SK-N-SH treated with all-trans-retinoic acid at 6 μM for 48 hours (cell line): ENCODE measurements around the gene NCAM1.

Experiments used
- ATAC-seq: fragments of 200-7000 bp; cut with Tn5 transposase; 3 replicates; pipeline ENCODE4 v1.9.1; 2020; ENCODE audit warnings: mild to moderate bottlenecking, moderate library complexity
- ARNTL ChIP-seq: fragments of 450-650 bp; formaldehyde crosslinking; IDR thresholded peaks from 2 replicates; pipeline ENCODE4 v1.5.0; 2020; ENCODE audit warnings: low read depth, mild to moderate bottlenecking, moderate library complexity, borderline replicate concordance
- BACH2 ChIP-seq: fragments of 250-450 bp; sonication (Bioruptor Pico); IDR thresholded peaks from 2 replicates; pipeline ENCODE4 v1.9.0; 2021; ENCODE audit warnings: mild to moderate bottlenecking, borderline replicate concordance
- CSDC2 ChIP-seq: fragments of 250-450 bp; sonication (Bioruptor Pico); IDR thresholded peaks from 2 replicates; pipeline ENCODE4 v1.5.0; 2020; ENCODE audit warnings: mild to moderate bottlenecking, moderate library complexity
- ESRRG ChIP-seq: fragments of 250-450 bp; sonication (Bioruptor Pico); IDR thresholded peaks from 2 replicates; pipeline ENCODE4 v1.6.1; 2021; ENCODE audit warnings: mild to moderate bottlenecking
- GLIS3 ChIP-seq: fragments of 250-450 bp; sonication (Bioruptor Pico); IDR thresholded peaks from 2 replicates; pipeline ENCODE4 v1.5.0; 2020; ENCODE audit warnings: mild to moderate bottlenecking, moderate library complexity
- ISL1 ChIP-seq: fragments of 250-450 bp; sonication (Bioruptor Pico); IDR thresholded peaks from 2 replicates; pipeline ENCODE4 v2.1.2; 2022; ENCODE audit warnings: mild to moderate bottlenecking, moderate library complexity
- OSR1 ChIP-seq: fragments of 250-450 bp; sonication (Bioruptor Pico); IDR thresholded peaks from 2 replicates; pipeline ENCODE4 v1.8.0; 2022; ENCODE audit warnings: moderate library complexity, mild to moderate bottlenecking, inconsistent platforms
- PPARA ChIP-seq: fragments of 250-450 bp; sonication (Bioruptor Pico); IDR thresholded peaks from 2 replicates; pipeline ENCODE4 v1.5.0; 2020; ENCODE audit warnings: mild to moderate bottlenecking, borderline replicate concordance
- RARB ChIP-seq: fragments of 250-450 bp; sonication (Bioruptor Pico); IDR thresholded peaks from 2 replicates; pipeline ENCODE4 v1.8.0; 2021; ENCODE audit warnings: mild to moderate bottlenecking, moderate library complexity
- TCF4 ChIP-seq: fragments of 250-450 bp; sonication (Bioruptor Pico); IDR thresholded peaks from 2 replicates; pipeline ENCODE4 v1.8.0; 2021; ENCODE audit warnings: mild to moderate bottlenecking, moderate library complexity, borderline replicate concordance
- TOX ChIP-seq: fragments of 250-450 bp; sonication (Bioruptor Pico); IDR thresholded peaks from 2 replicates; pipeline ENCODE4 v1.8.0; 2021; ENCODE audit warnings: mild to moderate bottlenecking, moderate library complexity, borderline replicate concordance
- ZFP3 ChIP-seq: fragments of 250-450 bp; sonication (Bioruptor Pico); IDR thresholded peaks from 2 replicates; pipeline ENCODE4 v1.5.0; 2020; ENCODE audit warnings: mild to moderate bottlenecking, moderate library complexity
- ZFP30 ChIP-seq: fragments of 450-650 bp; formaldehyde crosslinking; IDR thresholded peaks from 2 replicates; pipeline ENCODE4 v1.5.0; 2022; ENCODE audit warnings: mild to moderate bottlenecking, moderate library complexity
- ZNF565 ChIP-seq: fragments of 450-650 bp; formaldehyde crosslinking; conservative IDR thresholded peaks from 2 replicates; pipeline ENCODE4 v1.5.0; 2020; ENCODE audit warnings: low read depth, mild to moderate bottlenecking, moderate library complexity
- ZNF70 ChIP-seq: fragments of 450-650 bp; formaldehyde crosslinking; IDR thresholded peaks from 2 replicates; pipeline ENCODE4 v1.5.0; 2020; ENCODE audit warnings: mild to moderate bottlenecking, moderate library complexity
- ZNF8 ChIP-seq: fragments of 450-650 bp; formaldehyde crosslinking; IDR thresholded peaks from 2 replicates; pipeline ENCODE4 v1.5.0; 2020; ENCODE audit warnings: mild to moderate bottlenecking, moderate library complexity
- TF ChIP-seq, protein P1 (sequence below): fragments of 250-450 bp; sonication (Bioruptor Pico); IDR thresholded peaks from 2 replicates; pipeline ENCODE4 v1.8.0; 2021; ENCODE audit warnings: low read depth, mild to moderate bottlenecking, moderate library complexity, borderline replicate concordance
- TF ChIP-seq, protein P2 (sequence below): fragments of 250-450 bp; sonication (Bioruptor Pico); IDR thresholded peaks from 2 replicates; pipeline ENCODE4 v1.8.0; 2020; ENCODE audit warnings: mild to moderate bottlenecking, moderate library complexity, borderline replicate concordance
- TF ChIP-seq, protein P3 (sequence below): fragments of 250-450 bp; sonication (Bioruptor Pico); IDR thresholded peaks from 2 replicates; pipeline ENCODE4 v1.5.0; 2020; ENCODE audit warnings: mild to moderate bottlenecking, moderate library complexity
- TF ChIP-seq, protein P4 (sequence below): fragments of 250-450 bp; sonication (Bioruptor Pico); IDR thresholded peaks from 2 replicates; pipeline ENCODE4 v1.5.1; 2020; ENCODE audit warnings: low read depth, mild to moderate bottlenecking, moderate library complexity
- TF ChIP-seq, protein P5 (sequence below): fragments of 250-450 bp; sonication (Bioruptor Pico); IDR thresholded peaks from 2 replicates; pipeline ENCODE4 v1.5.1; 2021; ENCODE audit warnings: mild to moderate bottlenecking, moderate library complexity

The NCAM1 gene

DNA sequence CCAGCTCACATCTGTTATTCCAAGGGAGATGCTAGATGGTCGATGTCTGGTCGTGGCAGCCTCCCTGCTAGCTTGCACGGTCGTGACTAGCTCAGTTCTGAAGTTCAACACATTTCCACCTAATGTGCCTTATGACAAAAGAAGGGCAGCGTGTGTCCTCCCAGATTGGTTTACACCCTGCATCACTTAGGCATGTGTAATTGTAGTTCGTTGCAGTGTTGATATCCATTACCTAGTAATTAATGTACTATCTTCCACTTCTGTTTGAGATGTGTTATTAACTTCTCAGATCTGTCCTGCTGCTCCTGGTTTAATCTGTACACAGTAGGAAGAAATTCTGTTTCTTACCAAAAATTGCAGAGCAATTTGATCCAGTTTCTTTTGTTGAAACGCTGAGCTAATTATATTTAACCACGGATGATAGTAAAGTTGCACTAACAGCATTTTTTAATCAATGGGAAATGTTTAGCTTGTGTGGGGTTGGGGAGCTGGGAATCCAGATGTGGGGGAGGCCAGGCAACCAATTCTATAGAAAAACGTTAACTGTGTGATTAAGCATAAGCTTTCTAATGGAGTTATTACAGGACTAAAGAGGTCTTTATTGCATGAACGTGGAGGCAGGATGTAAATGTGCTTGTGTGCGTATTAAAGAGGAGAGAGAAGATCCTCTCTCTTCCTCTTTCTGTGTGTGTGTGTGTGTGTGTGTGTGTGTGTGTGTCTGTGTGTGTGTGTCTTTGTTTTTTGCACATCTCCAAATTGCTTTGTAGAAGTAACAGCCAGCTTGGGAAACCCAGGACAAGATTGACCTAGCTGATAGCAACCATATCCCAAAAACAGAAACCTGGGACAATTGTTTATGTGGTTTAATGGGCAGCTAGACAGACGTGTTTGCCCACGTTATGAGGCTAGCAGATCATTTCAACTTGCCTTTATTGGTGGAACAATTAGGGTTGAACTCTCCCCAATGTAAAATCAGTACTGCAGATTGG is 207.4 kb downstream of the NCAM1 start:
- TF ChIP-seq, protein P1, sequence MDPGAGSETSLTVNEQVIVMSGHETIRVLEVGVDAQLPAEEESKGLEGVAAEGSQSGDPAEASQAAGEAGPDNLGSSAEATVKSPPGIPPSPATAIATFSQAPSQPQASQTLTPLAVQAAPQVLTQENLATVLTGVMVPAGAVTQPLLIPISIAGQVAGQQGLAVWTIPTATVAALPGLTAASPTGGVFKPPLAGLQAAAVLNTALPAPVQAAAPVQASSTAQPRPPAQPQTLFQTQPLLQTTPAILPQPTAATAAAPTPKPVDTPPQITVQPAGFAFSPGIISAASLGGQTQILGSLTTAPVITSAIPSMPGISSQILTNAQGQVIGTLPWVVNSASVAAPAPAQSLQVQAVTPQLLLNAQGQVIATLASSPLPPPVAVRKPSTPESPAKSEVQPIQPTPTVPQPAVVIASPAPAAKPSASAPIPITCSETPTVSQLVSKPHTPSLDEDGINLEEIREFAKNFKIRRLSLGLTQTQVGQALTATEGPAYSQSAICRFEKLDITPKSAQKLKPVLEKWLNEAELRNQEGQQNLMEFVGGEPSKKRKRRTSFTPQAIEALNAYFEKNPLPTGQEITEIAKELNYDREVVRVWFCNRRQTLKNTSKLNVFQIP (CRISPR knock-in tag): no peak
- no peak for TF ChIP-seq CSDC2 (CRISPR knock-in tag)
- no peak for TF ChIP-seq TOX (CRISPR knock-in tag)
- no peak for TF ChIP-seq ZFP3 (CRISPR knock-in tag)
- no peak for TF ChIP-seq TCF4 (CRISPR knock-in tag)
- TF ChIP-seq ZNF70 (CRISPR knock-in tag): no peak
- TF ChIP-seq, protein P2, sequence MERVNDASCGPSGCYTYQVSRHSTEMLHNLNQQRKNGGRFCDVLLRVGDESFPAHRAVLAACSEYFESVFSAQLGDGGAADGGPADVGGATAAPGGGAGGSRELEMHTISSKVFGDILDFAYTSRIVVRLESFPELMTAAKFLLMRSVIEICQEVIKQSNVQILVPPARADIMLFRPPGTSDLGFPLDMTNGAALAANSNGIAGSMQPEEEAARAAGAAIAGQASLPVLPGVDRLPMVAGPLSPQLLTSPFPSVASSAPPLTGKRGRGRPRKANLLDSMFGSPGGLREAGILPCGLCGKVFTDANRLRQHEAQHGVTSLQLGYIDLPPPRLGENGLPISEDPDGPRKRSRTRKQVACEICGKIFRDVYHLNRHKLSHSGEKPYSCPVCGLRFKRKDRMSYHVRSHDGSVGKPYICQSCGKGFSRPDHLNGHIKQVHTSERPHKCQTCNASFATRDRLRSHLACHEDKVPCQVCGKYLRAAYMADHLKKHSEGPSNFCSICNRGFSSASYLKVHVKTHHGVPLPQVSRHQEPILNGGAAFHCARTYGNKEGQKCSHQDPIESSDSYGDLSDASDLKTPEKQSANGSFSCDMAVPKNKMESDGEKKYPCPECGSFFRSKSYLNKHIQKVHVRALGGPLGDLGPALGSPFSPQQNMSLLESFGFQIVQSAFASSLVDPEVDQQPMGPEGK (CRISPR knock-in tag): no peak
- TF ChIP-seq ZNF8 (CRISPR knock-in tag): no peak
- no peak for TF ChIP-seq BACH2 (CRISPR knock-in tag)
- TF ChIP-seq, protein P3, sequence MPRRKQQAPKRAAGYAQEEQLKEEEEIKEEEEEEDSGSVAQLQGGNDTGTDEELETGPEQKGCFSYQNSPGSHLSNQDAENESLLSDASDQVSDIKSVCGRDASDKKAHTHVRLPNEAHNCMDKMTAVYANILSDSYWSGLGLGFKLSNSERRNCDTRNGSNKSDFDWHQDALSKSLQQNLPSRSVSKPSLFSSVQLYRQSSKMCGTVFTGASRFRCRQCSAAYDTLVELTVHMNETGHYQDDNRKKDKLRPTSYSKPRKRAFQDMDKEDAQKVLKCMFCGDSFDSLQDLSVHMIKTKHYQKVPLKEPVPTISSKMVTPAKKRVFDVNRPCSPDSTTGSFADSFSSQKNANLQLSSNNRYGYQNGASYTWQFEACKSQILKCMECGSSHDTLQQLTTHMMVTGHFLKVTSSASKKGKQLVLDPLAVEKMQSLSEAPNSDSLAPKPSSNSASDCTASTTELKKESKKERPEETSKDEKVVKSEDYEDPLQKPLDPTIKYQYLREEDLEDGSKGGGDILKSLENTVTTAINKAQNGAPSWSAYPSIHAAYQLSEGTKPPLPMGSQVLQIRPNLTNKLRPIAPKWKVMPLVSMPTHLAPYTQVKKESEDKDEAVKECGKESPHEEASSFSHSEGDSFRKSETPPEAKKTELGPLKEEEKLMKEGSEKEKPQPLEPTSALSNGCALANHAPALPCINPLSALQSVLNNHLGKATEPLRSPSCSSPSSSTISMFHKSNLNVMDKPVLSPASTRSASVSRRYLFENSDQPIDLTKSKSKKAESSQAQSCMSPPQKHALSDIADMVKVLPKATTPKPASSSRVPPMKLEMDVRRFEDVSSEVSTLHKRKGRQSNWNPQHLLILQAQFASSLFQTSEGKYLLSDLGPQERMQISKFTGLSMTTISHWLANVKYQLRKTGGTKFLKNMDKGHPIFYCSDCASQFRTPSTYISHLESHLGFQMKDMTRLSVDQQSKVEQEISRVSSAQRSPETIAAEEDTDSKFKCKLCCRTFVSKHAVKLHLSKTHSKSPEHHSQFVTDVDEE: no peak
- TF ChIP-seq ZNF565: no peak
- ATAC-seq: no peak

DNA sequence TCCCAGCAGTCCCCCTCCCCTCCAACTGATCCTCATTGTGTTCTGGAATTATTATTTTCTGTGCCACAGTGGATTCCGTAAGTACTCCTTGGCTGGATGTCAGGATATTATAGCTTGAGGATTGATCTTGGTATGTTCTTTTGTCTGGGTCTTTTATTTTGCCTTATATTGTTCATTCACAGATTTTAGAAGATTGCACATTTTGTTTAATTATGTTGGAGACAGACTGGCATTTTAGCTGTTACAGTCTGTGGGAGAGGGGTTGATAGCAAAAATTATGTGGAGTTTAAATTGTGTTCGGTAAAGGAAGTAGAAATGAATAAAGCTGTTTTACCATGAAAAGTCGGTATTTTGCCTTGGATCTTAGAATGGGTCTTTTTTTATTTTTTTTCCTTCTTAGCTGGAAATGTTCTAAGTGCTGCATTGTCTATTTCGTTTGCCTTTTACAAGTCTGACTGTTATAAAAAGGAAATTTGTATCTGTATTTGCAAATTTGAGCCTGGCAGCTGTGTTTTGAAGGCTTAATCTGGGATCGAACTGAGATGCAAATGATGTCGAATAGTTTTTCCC is 211.2 kb downstream of the NCAM1 start:
- TF ChIP-seq ESRRG (CRISPR knock-in tag): no peak
- TF ChIP-seq, protein P4, sequence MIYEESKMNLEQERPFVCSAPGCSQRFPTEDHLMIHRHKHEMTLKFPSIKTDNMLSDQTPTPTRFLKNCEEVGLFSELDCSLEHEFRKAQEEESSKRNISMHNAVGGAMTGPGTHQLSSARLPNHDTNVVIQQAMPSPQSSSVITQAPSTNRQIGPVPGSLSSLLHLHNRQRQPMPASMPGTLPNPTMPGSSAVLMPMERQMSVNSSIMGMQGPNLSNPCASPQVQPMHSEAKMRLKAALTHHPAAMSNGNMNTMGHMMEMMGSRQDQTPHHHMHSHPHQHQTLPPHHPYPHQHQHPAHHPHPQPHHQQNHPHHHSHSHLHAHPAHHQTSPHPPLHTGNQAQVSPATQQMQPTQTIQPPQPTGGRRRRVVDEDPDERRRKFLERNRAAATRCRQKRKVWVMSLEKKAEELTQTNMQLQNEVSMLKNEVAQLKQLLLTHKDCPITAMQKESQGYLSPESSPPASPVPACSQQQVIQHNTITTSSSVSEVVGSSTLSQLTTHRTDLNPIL (CRISPR knock-in tag): no peak
- no peak for TF ChIP-seq ZFP30
- no peak for TF ChIP-seq GLIS3 (CRISPR knock-in tag)
- TF ChIP-seq ISL1 (CRISPR knock-in tag): no peak
- TF ChIP-seq ZNF8 (CRISPR knock-in tag): no peak
- no peak for TF ChIP-seq PPARA (CRISPR knock-in tag)
- TF ChIP-seq TOX (CRISPR knock-in tag): no peak
- no peak for TF ChIP-seq RARB (CRISPR knock-in tag)
- no peak for TF ChIP-seq OSR1
- TF ChIP-seq CSDC2 (CRISPR knock-in tag): no peak
- no peak for TF ChIP-seq ARNTL (CRISPR knock-in tag)
- no peak for ATAC-seq

DNA sequence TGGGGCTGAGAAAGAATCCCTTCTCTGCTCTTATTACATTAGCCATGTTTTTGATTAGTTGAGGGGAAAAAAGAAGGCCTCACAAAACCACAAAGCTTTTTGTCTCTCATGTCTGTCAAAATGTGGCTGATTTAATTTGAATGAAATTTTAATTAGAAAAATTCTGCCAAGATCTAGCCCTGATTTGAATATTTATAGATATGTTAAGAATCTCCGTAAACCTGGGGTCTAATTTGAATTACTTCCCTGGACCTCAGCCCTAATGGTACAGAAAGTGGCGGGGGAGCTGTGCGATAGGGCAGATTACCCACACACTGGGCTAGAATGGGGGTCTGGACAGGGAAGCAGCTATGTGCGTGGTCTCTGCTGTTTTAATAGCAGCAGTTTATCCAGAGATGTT is 211.9 kb downstream of the NCAM1 start:
- ATAC-seq: peak; percentile 48; the same call in 2 of the 3 replicates
- no peak for TF ChIP-seq TOX (CRISPR knock-in tag)
- TF ChIP-seq, protein P5, sequence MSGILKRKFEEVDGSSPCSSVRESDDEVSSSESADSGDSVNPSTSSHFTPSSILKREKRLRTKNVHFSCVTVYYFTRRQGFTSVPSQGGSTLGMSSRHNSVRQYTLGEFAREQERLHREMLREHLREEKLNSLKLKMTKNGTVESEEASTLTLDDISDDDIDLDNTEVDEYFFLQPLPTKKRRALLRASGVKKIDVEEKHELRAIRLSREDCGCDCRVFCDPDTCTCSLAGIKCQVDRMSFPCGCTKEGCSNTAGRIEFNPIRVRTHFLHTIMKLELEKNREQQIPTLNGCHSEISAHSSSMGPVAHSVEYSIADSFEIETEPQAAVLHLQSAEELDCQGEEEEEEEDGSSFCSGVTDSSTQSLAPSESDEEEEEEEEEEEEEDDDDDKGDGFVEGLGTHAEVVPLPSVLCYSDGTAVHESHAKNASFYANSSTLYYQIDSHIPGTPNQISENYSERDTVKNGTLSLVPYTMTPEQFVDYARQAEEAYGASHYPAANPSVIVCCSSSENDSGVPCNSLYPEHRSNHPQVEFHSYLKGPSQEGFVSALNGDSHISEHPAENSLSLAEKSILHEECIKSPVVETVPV (CRISPR knock-in tag): no peak
- no peak for TF ChIP-seq ZNF8 (CRISPR knock-in tag)
- TF ChIP-seq ISL1 (CRISPR knock-in tag): 0 out of 2 replicates have a peak, but pooled peaks have one; percentile 31
